DOHH2 (cell line): ENCODE measurements around the gene HAGHL.

Source experiments
- CTCF ChIP-seq: fragments of 200-600 bp; sonication (generic); IDR thresholded peaks from one replicate; pipeline ENCODE4 v1.5.1; 2014; ENCODE audit warnings: antibody characterized with exemption, mild to moderate bottlenecking, low read depth, low read length; ENCODE audit not compliant: poor library complexity, severe bottlenecking
- EZH2phosphoT487 ChIP-seq: fragments of 200-600 bp; sonication (generic); IDR thresholded peaks from 2 replicates; pipeline ENCODE4 v1.6.1; 2017; ENCODE audit warnings: borderline replicate concordance, mild to moderate bottlenecking, antibody characterized with exemption, low read length, moderate library complexity, mixed read lengths

- TF ChIP-seq EZH2phosphoT487 (no peak), CTCF (no peak)
Measured at GRCh38 chr16:764184-764750, 37.4 kb downstream of the HAGHL start.
